Femur (tissue), 1 donor: ENCODE data around the gene ALX4.
A peak's percentile ranks its signal among the peaks of the same experiment; 100 is the strongest.

Source experiments
- DNase-seq: peaks from one replicate; pipeline ENCODE4 v3.0.0-alpha.2; 2017

ALX4 gene

GRCh38 chr11:44335052-44335760 lies 25.3 kb upstream of the ALX4 start:
- DNase-seq, result no peak

- DNase-seq, result no peak
These were observed 24.5 kb upstream of the ALX4 start for GRCh38 chr11:44334356-44335004.

- no peak for DNase-seq
These were observed 23.6 kb upstream of the ALX4 start for GRCh38 chr11:44333271-44334218.

- DNase-seq, result no peak
These were observed 22.7 kb upstream of the ALX4 start for GRCh38 chr11:44332665-44333064.

- DNase-seq, result no peak
These were observed 19.7 kb upstream of the ALX4 start for GRCh38 chr11:44329472-44330230.

- DNase-seq, result no peak
These were observed 18.3 kb upstream of the ALX4 start for GRCh38 chr11:44328138-44328660.

GRCh38 chr11:44327730-44328129 lies 17.8 kb upstream of the ALX4 start:
- no peak for DNase-seq

- DNase-seq, result no peak
These were observed 16.9 kb upstream of the ALX4 start for GRCh38 chr11:44326615-44327475.

GRCh38 chr11:44325698-44326097 lies 15.8 kb upstream of the ALX4 start:
- no peak for DNase-seq

- no peak for DNase-seq
These were observed 15.0 kb upstream of the ALX4 start for GRCh38 chr11:44324749-44325525.

GRCh38 chr11:44324222-44324621 lies 14.3 kb upstream of the ALX4 start:
- DNase-seq, result no peak

GRCh38 chr11:44322243-44322642 lies 12.3 kb upstream of the ALX4 start:
- DNase-seq, result no peak

- DNase-seq, result no peak
These were observed 11.1 kb upstream of the ALX4 start for GRCh38 chr11:44321059-44321458.

- no peak for DNase-seq
These were observed 10.5 kb upstream of the ALX4 start for GRCh38 chr11:44320289-44320973.

GRCh38 chr11:44319552-44320288 lies 9.8 kb upstream of the ALX4 start:
- DNase-seq, result no peak

GRCh38 chr11:44319170-44319551 lies 9.2 kb upstream of the ALX4 start:
- no peak for DNase-seq

- DNase-seq, result no peak
These were observed 8.4 kb upstream of the ALX4 start for GRCh38 chr11:44318369-44318768.

GRCh38 chr11:44316659-44317240 lies 6.8 kb upstream of the ALX4 start:
- peak; percentile 52 for DNase-seq
